Testis (tissue), 2 donors: ENCODE data around the gene SART1.

Experiments
- POLR2A ChIP-seq: fragments of 450-650 bp; IDR thresholded peaks from one replicate; pipeline ENCODE4 v1.6.1; 2017; ENCODE audit warnings: antibody characterized with exemption, mild to moderate bottlenecking, moderate library complexity
- TF ChIP-seq, protein P1 (sequence below), 3 experiments: fragments of 450-650 bp in 2 of 3; fragments of 200-600 bp in 1 of 3; sonication (generic) in 1 of 3; IDR thresholded peaks; one replicate each; pipeline ENCODE4 v1.5.1; 2016 to 2019; ENCODE audit warnings: antibody characterized with exemption in 3 of 3, mild to moderate bottlenecking in 2 of 3, moderate library complexity in 1 of 3

DNA sequence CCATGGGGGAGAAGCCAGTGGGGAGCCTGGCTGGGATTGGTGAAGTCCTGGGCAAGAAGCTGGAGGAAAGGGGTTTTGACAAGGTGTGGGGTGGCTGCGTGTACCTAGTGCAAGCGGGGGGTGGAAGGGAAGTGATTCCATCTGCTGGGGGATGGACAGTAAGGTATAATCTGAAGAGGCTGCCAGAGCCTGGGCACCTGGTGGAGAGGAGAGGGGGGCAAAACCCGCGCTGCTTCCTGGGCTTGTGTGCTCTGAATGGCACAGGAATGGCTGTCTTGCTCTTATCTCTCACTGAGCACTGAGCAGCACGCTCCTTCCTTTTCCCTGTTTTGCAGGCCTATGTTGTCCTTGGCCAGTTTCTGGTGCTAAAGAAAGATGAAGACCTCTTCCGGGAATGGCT lies 41.8 kb downstream of the SART1 start:
- no peak for TF ChIP-seq POLR2A
- TF ChIP-seq, protein P1, sequence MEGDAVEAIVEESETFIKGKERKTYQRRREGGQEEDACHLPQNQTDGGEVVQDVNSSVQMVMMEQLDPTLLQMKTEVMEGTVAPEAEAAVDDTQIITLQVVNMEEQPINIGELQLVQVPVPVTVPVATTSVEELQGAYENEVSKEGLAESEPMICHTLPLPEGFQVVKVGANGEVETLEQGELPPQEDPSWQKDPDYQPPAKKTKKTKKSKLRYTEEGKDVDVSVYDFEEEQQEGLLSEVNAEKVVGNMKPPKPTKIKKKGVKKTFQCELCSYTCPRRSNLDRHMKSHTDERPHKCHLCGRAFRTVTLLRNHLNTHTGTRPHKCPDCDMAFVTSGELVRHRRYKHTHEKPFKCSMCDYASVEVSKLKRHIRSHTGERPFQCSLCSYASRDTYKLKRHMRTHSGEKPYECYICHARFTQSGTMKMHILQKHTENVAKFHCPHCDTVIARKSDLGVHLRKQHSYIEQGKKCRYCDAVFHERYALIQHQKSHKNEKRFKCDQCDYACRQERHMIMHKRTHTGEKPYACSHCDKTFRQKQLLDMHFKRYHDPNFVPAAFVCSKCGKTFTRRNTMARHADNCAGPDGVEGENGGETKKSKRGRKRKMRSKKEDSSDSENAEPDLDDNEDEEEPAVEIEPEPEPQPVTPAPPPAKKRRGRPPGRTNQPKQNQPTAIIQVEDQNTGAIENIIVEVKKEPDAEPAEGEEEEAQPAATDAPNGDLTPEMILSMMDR (IDR thresholded peaks at IDR 0.05) = no peak
